ENCODE measurements around the gene TENM3.

The TENM3 gene

DNA sequence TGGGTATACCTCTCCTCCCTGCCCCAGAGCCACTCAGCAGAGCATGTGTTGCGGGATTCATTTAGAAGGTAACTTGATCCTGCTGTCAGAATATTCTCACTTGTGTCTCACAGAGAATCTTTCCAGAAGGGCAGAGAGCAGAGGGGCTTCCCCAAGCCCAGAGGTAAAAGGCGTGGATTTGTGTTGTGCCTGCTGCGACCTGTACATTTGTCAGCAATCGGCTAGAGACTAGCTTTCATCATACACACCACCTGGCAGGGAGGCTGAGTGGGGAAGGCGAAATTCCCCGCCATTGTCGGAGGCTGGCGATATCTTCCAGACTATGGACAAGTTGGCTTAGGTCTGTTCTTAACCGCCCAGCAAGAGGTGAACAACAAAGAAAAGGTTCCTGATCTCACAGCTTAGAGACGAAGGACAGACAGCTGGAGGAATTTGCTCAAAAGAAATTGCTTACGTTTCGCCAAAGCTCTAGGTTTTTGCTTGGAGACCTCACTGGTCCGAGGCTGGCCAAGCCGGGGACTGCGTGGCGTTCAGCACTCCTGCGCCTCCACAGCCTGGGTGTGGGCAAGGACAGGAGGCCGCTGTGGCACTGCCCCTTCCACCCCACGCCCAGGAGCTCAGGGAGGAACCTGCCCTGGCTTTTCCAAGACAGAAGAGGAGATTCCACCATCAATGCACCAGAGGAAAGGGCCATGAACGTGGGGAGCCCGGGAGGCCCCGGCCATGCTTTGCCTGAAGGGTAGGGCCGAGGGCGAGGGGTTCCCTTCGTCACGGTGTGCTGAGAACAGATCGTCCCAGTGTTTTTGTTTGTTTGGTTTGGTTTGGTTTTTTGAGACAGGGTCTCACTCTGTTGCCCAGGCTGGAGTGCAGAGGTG, 604.6 kb downstream of the TENM3 start:
- no peaks in the 10 kb centered on the region for H4K20me1 ChIP-seq (ENCODE audit: insufficient read depth, low read length)
- no peak overlapping the region for H2AFZ ChIP-seq (ENCODE audit: low read length)
- H3K4me1 ChIP-seq (ENCODE audit: low read length) = no peaks in the 10 kb centered on the region

DNA sequence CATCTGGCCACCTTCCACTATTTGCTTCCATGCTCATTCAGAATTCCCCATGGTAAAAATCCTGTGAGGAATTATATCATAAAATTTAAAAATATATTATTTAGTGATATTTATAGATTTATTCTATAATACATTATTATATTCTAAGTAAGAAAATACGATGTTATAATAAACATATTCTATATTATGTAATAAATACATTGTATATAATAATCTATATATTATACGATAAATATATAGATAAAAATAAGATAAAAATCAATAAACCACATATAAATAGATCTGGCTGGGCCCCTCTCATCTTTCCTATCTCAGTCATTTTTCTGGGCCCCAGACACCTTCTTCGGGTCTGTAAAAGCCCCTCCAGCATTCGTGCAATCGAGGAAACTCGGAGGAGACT, 605.5 kb downstream of the TENM3 start:
- Histone ChIP-seq H3K27me3 (replicated peaks; ENCODE audit: insufficient read depth, low read length) (no peaks in the 10 kb centered on the region), H3K27ac (ENCODE audit: low read length) (no peak overlapping the region), H3F3A (ENCODE audit: insufficient read depth, low read length) (no peaks in the 10 kb centered on the region), H4K20me1 (ENCODE audit: insufficient read depth, low read length) (no peaks in the 10 kb centered on the region), H3K36me3 (replicated peaks; ENCODE audit: insufficient read depth, low read length) (no peaks in the 10 kb centered on the region), H2AFZ (ENCODE audit: low read length) (no peak overlapping the region), H3K9me3 (replicated peaks; ENCODE audit: insufficient read depth, low read length) (no peaks in the 10 kb centered on the region), H3K9ac (ENCODE audit: low read length) (no peak overlapping the region), H3K4me3 (ENCODE audit: low read length) (no peak overlapping the region), H3K79me2 (ENCODE audit: low read length) (no peaks in the 10 kb centered on the region), H3K4me2 (ENCODE audit: low read depth, low read length) (no peak overlapping the region), H3K9me2 (replicated peaks; ENCODE audit: insufficient read depth, low read length) (no peaks in the 10 kb centered on the region), H3K4me1 (ENCODE audit: low read length) (no peaks in the 10 kb centered on the region)
- DNase-seq = no peak
- TF ChIP-seq EZH2 (optimal IDR thresholded peaks at IDR 0.05; ENCODE audit: low read depth, low read length) = no peak
- TF ChIP-seq, protein P1, sequence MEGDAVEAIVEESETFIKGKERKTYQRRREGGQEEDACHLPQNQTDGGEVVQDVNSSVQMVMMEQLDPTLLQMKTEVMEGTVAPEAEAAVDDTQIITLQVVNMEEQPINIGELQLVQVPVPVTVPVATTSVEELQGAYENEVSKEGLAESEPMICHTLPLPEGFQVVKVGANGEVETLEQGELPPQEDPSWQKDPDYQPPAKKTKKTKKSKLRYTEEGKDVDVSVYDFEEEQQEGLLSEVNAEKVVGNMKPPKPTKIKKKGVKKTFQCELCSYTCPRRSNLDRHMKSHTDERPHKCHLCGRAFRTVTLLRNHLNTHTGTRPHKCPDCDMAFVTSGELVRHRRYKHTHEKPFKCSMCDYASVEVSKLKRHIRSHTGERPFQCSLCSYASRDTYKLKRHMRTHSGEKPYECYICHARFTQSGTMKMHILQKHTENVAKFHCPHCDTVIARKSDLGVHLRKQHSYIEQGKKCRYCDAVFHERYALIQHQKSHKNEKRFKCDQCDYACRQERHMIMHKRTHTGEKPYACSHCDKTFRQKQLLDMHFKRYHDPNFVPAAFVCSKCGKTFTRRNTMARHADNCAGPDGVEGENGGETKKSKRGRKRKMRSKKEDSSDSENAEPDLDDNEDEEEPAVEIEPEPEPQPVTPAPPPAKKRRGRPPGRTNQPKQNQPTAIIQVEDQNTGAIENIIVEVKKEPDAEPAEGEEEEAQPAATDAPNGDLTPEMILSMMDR (IDR thresholded peaks at IDR 0.05; ENCODE audit: low read length) = no peak
- TF ChIP-seq EZH2phosphoT487 (IDR thresholded peaks at IDR 0.05; ENCODE audit: low read length) = no peak

More for the DNA sequence above, 604.6 kb downstream of the TENM3 start:
- Histone ChIP-seq H3K9ac (ENCODE audit: low read length) (no peak overlapping the region), H3K9me2 (replicated peaks; ENCODE audit: insufficient read depth, low read length) (no peaks in the 10 kb centered on the region), H3K4me2 (ENCODE audit: low read depth, low read length) (no peak overlapping the region), H3F3A (ENCODE audit: insufficient read depth, low read length) (no peaks in the 10 kb centered on the region), H3K9me3 (replicated peaks; ENCODE audit: insufficient read depth, low read length) (no peaks in the 10 kb centered on the region), H3K27ac (ENCODE audit: low read length) (no peak overlapping the region), H3K79me2 (ENCODE audit: low read length) (no peaks in the 10 kb centered on the region), H3K4me3 (ENCODE audit: low read length) (no peak overlapping the region), H3K27me3 (replicated peaks; ENCODE audit: insufficient read depth, low read length) (no peaks in the 10 kb centered on the region), H3K36me3 (replicated peaks; ENCODE audit: insufficient read depth, low read length) (no peaks in the 10 kb centered on the region)
- TF ChIP-seq, protein P1 (IDR thresholded peaks at IDR 0.05; ENCODE audit: low read length) = no peak
- TF ChIP-seq EZH2 (optimal IDR thresholded peaks at IDR 0.05; ENCODE audit: low read depth, low read length) = no peak
- TF ChIP-seq EZH2phosphoT487 (IDR thresholded peaks at IDR 0.05; ENCODE audit: low read length) = no peak
- DNase-seq = no peak

All from MM.1S (cell line).